ENCODE data around the gene PSG4.
"Not testable (repeated sequence)": the region's sequence is repeated elsewhere in the genome, so short reads cannot be mapped to it uniquely, and the experiment has no call there.

DNA sequence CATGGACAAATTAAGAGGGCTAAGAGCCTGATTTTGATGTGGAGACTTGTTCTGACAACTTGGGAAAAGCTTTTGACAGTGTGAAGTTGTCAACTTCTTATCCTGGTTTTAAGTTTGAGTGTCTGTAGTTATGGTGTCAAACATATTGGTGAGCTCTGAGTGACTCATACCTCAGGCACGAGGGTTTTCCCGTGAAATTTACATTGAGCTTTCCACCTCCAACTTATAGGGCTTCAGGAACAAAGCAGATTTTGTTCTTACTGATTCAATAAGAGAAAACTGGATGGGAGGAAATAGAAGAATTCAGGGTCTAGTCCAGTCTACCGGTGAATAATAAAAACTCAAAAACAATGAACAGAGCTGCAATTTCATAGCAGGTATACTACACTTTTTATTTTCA lies 30.2 kb upstream of the PSG4 start:
- TF ChIP-seq, protein P1, sequence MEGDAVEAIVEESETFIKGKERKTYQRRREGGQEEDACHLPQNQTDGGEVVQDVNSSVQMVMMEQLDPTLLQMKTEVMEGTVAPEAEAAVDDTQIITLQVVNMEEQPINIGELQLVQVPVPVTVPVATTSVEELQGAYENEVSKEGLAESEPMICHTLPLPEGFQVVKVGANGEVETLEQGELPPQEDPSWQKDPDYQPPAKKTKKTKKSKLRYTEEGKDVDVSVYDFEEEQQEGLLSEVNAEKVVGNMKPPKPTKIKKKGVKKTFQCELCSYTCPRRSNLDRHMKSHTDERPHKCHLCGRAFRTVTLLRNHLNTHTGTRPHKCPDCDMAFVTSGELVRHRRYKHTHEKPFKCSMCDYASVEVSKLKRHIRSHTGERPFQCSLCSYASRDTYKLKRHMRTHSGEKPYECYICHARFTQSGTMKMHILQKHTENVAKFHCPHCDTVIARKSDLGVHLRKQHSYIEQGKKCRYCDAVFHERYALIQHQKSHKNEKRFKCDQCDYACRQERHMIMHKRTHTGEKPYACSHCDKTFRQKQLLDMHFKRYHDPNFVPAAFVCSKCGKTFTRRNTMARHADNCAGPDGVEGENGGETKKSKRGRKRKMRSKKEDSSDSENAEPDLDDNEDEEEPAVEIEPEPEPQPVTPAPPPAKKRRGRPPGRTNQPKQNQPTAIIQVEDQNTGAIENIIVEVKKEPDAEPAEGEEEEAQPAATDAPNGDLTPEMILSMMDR (IDR thresholded peaks at IDR 0.05): not testable (repeated sequence)
- TF ChIP-seq POLR2A (IDR thresholded peaks at IDR 0.05): not testable (repeated sequence)
